Heart right ventricle (tissue), 16 donors: ENCODE measurements around the gene CMKLR1. TPM values are rescaled to one million over a fixed set of nuclear protein-coding genes. Genes with fewer than 3 reads are reported as not detected.

ENCODE experiments used
- ATAC-seq, 8 donors: fragments of 200-7000 bp; cut with Tn5 transposase; one replicate each; pipeline ENCODE4 v1.9.1; 2020; ENCODE audit warnings: mild to moderate bottlenecking in 8 of 8, moderate library complexity in 8 of 8, moderate number of reproducible peaks in 1 of 8
- DNase-seq, 2 donors: peaks; one replicate each; pipeline ENCODE4 v3.0.0-alpha.2; 2020
- H3K27ac ChIP-seq, 10 donors: fragments of 200-600 bp; sonication (generic) in 2 of 10; one replicate each; pipeline versions ENCODE4 v1.5.0 to v1.8.0; 2020 to 2022; ENCODE audit warnings: mild to moderate bottlenecking in 3 of 10
- H3K27me3 ChIP-seq, 7 donors: fragments of 200-600 bp; one replicate each; pipeline ENCODE4 v1.8.0; 2021 to 2022; ENCODE audit warnings: mild to moderate bottlenecking in 2 of 7
- H3K36me3 ChIP-seq, 9 donors: fragments of 200-600 bp; sonication (generic) in 1 of 9; one replicate each; pipeline versions ENCODE4 v1.5.0 to v1.8.0; 2020 to 2022; ENCODE audit warnings: mild to moderate bottlenecking in 2 of 9
- H3K4me1 ChIP-seq, 9 donors: fragments of 200-600 bp; sonication (generic) in 1 of 9; one replicate each; pipeline versions ENCODE4 v1.5.0 to v1.8.0; 2020 to 2022; ENCODE audit warnings: mild to moderate bottlenecking in 4 of 9
- H3K4me3 ChIP-seq, 10 donors: fragments of 200-600 bp; sonication (generic) in 2 of 10; one replicate each; pipeline versions ENCODE4 v1.5.0 to v1.8.0; 2020 to 2022; ENCODE audit warnings: mild to moderate bottlenecking in 7 of 10, moderate library complexity in 2 of 10
- H3K9me3 ChIP-seq, 11 donors: fragments of 200-600 bp in 10 of 11; sonication (generic) in 2 of 11; one replicate each; pipeline versions ENCODE4 v1.5.0 to v1.8.0; 2013 to 2022; ENCODE audit warnings: mild to moderate bottlenecking in 2 of 11, control low read depth in 1 of 11, moderate library complexity in 1 of 11
- CTCF ChIP-seq, 9 donors: fragments of 200-600 bp; sonication (generic) in 2 of 9; IDR thresholded peaks; one replicate each; pipeline versions ENCODE4 v1.5.0 to v1.8.0; 2021 to 2022; ENCODE audit warnings: antibody characterized with exemption in 9 of 9, mild to moderate bottlenecking in 5 of 9, moderate library complexity in 1 of 9
- WGBS, 2 donors: extraction: QIAGEN DNeasy Blood & Tissue Kit; methylation state at CpG; one replicate each; pipeline ENCODE4 v1.1.7; 2013; ENCODE audit warnings: inconsistent platforms in 1 of 2; 5-methylcytosine and 5-hydroxymethylcytosine counted together
- intact Hi-C, 10 donors: fragments of 100-400 bp; cut with DNase I; formaldehyde crosslinking; loops; one replicate each; pipeline versions ENCODE4 v1.11.1 to v1.14.2; 2022
- long read RNA-seq, 3 donors: library from polyadenylated mRNA; unstranded; transcript quantifications; one replicate each; pipeline ENCODE4 v2.0.0, GENCODE V29; 2020 to 2021
- polyA plus RNA-seq, 2 donors: library from polyadenylated mRNA; stranded (reverse); fragments of 200-250 nt; gene quantifications; one replicate each; pipeline ENCODE4 v1.2.3, GENCODE V29; 2013
- total RNA-seq, 10 donors: library from RNA; stranded (reverse); fragmentation: NEBNext Ultra II Directional in 3 of 10; extraction: Animal tissue kit (Norgen Biotek cat#: 25700) in 3 of 10; gene quantifications; one replicate each; pipeline versions ENCODE4 v1.2.1 to v1.2.4, GENCODE V29; 2021 to 2023
- donor health status: Arrhythmogenic right ventricular cardiomyopathy.
- donor health status: ischemic (EF 13 %, LVEDD 7.1; RV severe dilation, severe dysfunction).
- donor health status: healthy with polysubstance abuse.
- donor health status: DM: no; HTN: yes; CAD: no.
- donor health status: DM: no; HTN: no; CAD: no.
- donor health status: ischemic (EF 25% LVEDD 6.9; RV normal size, moderate dysfunction).
- donor health status: ischemic (EF 25% LVEDD 5.7; RV mildly dilated, moderate dysfunction).
- donor health status: healthy.
- donor health status: DM: yes; HTN: yes; CAD: no.
- donor health status: Ischemic cardiomyopathy.
- donor health status: ischemic (EF 35%, LVEDD 5.7; RV mildly dilated, moderate dysfunction).
- donor health status: nonischemic (EF 11% LVEDD 7.7; RV severe dilation, severe dysfunction).
- donor health status: DM: yes; HTN: yes; CAD: no.
- donor health status: PGD.
- donor health status: ischemic (EF 29% LVEDD 5.4; RV normal size, mild dysfunction).
- donor health status: nonischemic (EF 23%, LVEDD 6.1; RV moderate dilation, normal function).

CMKLR1 gene
- total RNA-seq (10 to 100 TPM in 2 of 10 donors, 1 to 10 TPM in 8; 4.7 to 24.0 (median 5.8) TPM), polyA plus RNA-seq (1 to 10 TPM; 2.2 to 2.8 TPM)
- long read RNA-seq, donor 1, full-length matches to known transcripts: 3 of 5 reads
- long read RNA-seq, donor 1, partial matches to known transcripts: 0 of 5 reads
- long read RNA-seq, donor 1, other reads (novel, unspliced or antisense): 2 of 5 reads
- long read RNA-seq, donor 2, full-length matches to known transcripts: 1 of 2 reads
- long read RNA-seq, donor 2, partial matches to known transcripts: 0 of 2 reads
- long read RNA-seq, donor 2, other reads (novel, unspliced or antisense): 1 of 2 reads
- long read RNA-seq, donor 3, partial matches to known transcripts: 0 of 1 reads
- long read RNA-seq, donor 3, other reads (novel, unspliced or antisense): 0 of 1 reads

- Histone ChIP-seq H3K4me1 (peaks cover 1 to 64% (median 17%) of the 10 kb centered on the region in 9 donors), H3K27me3 (peaks cover 0 to 14% (median 0%) of the 10 kb centered on the region in 7 donors), H3K27ac (peak within 1 kb of the TSS; percentile 45 to 90 (median 77)), H3K4me3 (peak within 1 kb of the TSS in 9 of 10 donors; percentile 7 to 58 (median 54)), H3K9me3 (peaks cover 0 to under 1% (median 0%) of the 10 kb centered on the region in 11 donors), H3K36me3 (no peaks in the 10 kb centered on the region)
- WGBS, 2 donors: 10 to 12% methylated on average over 24 of the region's 24 CpGs
- intact Hi-C loops: loop anchor here in 1 of 10 donors (5.0 kb wide), 1 partner anchor 37 kb away; no protein-coding TSS in a partner anchor
- peak in 1 of 9 donors; percentile 6 for TF ChIP-seq CTCF (IDR thresholded peaks at IDR 0.05)
- DNase-seq (peak; percentile 65 to 69), ATAC-seq (peak; percentile 75 to 88 (median 85))
Observed at GRCh38 chr12:108338915-108339657, at the start of gene CMKLR1. CMKLR1 (minus strand) TSS chr12:108339311; CDS start chr12:108293591, 45,720 bp downstream.

GRCh38 chr12:108387771-108388170 lies 48.7 kb upstream of the CMKLR1 start:
- Histone ChIP-seq H3K27me3 (peaks cover 0 to 37% (median 7%) of the 10 kb centered on the region in 7 donors), H3K36me3 (no peaks in the 10 kb centered on the region), H3K9me3 (peaks cover 0 to 17% (median 3%) of the 10 kb centered on the region in 11 donors), H3K4me3 (no peak overlapping the region), H3K4me1 (no peaks in the 10 kb centered on the region), H3K27ac (no peak overlapping the region)
- TF ChIP-seq CTCF (IDR thresholded peaks at IDR 0.05): no peak
- DNase-seq (no peak), ATAC-seq (no peak)
- WGBS, 2 donors: 70 to 75% methylated on average over 1 of the region's 1 CpG
- intact Hi-C loops: no loop called here

- peaks cover 0 to 17% (median 3%) of the 10 kb centered on the region in 11 donors for H3K9me3 ChIP-seq
- TF ChIP-seq CTCF (IDR thresholded peaks at IDR 0.05): no peak
- WGBS, 2 donors: 36 to 41% methylated on average over 8 of the region's 8 CpGs
- intact Hi-C loops: no loop called here
- no peak overlapping the region for H3K4me3 ChIP-seq
- no peak for DNase-seq
- H3K4me1 ChIP-seq: no peaks in the 10 kb centered on the region
- H3K27ac ChIP-seq: no peak overlapping the region
- H3K27me3 ChIP-seq: peaks cover 0 to 34% (median 7%) of the 10 kb centered on the region in 7 donors
- ATAC-seq: peak in 1 of 8 donors; percentile 22
- H3K36me3 ChIP-seq: no peaks in the 10 kb centered on the region
Observed at GRCh38 chr12:108386709-108387360, 47.7 kb upstream of the CMKLR1 start.

GRCh38 chr12:108382437-108382801 lies 43.3 kb upstream of the CMKLR1 start:
- ATAC-seq (no peak), DNase-seq (no peak)
- H3K9me3 ChIP-seq: peaks cover 0 to 29% (median 6%) of the 10 kb centered on the region in 11 donors
- no peak for TF ChIP-seq CTCF (IDR thresholded peaks at IDR 0.05)
- 70 to 78% methylated on average over 1 of the region's 1 CpG for WGBS, 2 donors
- H3K27me3 ChIP-seq: peaks cover 0 to 13% (median 0%) of the 10 kb centered on the region in 7 donors
- H3K27ac ChIP-seq: no peak overlapping the region
- H3K4me3 ChIP-seq: no peak overlapping the region
- H3K4me1 ChIP-seq: no peaks in the 10 kb centered on the region
- H3K36me3 ChIP-seq: no peaks in the 10 kb centered on the region
- intact Hi-C loops: no loop called here
